ENCODE measurements around the gene TRPC4AP. TPM values are rescaled to one million over a fixed set of nuclear protein-coding genes. Genes with fewer than 3 reads are reported as not detected.
A peak's percentile ranks its signal among the peaks of the same experiment; 100 is the strongest.

Gene TRPC4AP
- total RNA-seq, 1 donor from 2014 or later = 30.7 TPM

DNA sequence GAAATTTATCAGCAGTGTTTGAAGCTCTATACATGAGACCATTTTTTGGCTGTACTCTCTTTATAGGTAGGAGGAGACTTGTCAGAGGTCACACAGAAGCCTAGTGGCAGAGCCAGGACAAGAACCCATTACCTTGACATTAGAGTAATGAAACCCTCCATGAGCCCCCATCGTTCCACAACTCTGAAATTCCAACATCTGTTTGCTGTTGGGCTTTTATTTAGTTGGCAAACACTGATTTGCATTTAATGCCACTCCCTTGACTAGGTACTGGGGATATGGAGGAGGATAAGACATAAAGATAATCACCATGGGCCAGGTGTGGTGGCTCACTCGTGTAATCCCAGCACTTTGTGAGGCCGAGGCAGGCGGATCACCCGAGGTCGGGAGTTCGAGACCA lies 138.6 kb downstream of the TRPC4AP start:
- H3K36me3 ChIP-seq = no peaks in the 10 kb centered on the region

GRCh38 chr20:34952671-34953070 lies 139.9 kb downstream of the TRPC4AP start:
- H3K27me3 ChIP-seq (ENCODE audit: low read depth) = no peaks in the 10 kb centered on the region
- H3K4me1 ChIP-seq = peaks cover 43% of the 10 kb centered on the region
- H3K36me3 ChIP-seq = no peaks in the 10 kb centered on the region
- no peak for TF ChIP-seq CTCF (IDR thresholded peaks at IDR 0.05; ENCODE audit: borderline replicate concordance)
- intact Hi-C loops (cut with micrococcal nuclease) = no loop called here
- peak overlapping the region; percentile 97 for H3K27ac ChIP-seq (replicated peaks)
- no peak for DNase-seq
- H3K4me3 ChIP-seq = no peak overlapping the region
- H3K9me3 ChIP-seq (replicated peaks) = no peaks in the 10 kb centered on the region

More for the DNA sequence above, 138.6 kb downstream of the TRPC4AP start:
- H3K27ac ChIP-seq (replicated peaks) = peak overlapping the region; percentile 97
- TF ChIP-seq CTCF (IDR thresholded peaks at IDR 0.05; ENCODE audit: borderline replicate concordance) = no peak
- H3K27me3 ChIP-seq (ENCODE audit: low read depth) = no peaks in the 10 kb centered on the region
- no peak for DNase-seq
- intact Hi-C loops (cut with micrococcal nuclease) = no loop called here
- peaks cover 43% of the 10 kb centered on the region for H3K4me1 ChIP-seq
- no peaks in the 10 kb centered on the region for H3K9me3 ChIP-seq (replicated peaks)
- peak overlapping the region; percentile 78 for H3K4me3 ChIP-seq

Small RNA genes within 50 kb of the gene (microRNA-seq; reads per million reads assigned to microRNA genes)
- gene MIR499A = not detected
- not detected for gene MIR499B

Other genes starting within 250 kb of the TRPC4AP start
- 21.6 TPM for gene GGT7, start 220.0 kb downstream of the TRPC4AP start, total RNA-seq
- 101 TPM for gene ACSS2, start 216.2 kb downstream of the TRPC4AP start, total RNA-seq
- 17.2 TPM for gene GSS, start 137.0 kb downstream of the TRPC4AP start, total RNA-seq
- 253 TPM for gene MYH7B, start 136.9 kb downstream of the TRPC4AP start, total RNA-seq
- gene EDEM2, start 54.5 kb upstream of the TRPC4AP start, total RNA-seq = 10.4 TPM
- 9.8 TPM for gene PROCR, start 79.3 kb upstream of the TRPC4AP start, total RNA-seq
- 0.25 TPM for gene MMP24, start 133.9 kb upstream of the TRPC4AP start, total RNA-seq
- gene MMP24OS, start 185.3 kb upstream of the TRPC4AP start, total RNA-seq = 45.4 TPM
- gene EIF6, start 192.0 kb upstream of the TRPC4AP start, total RNA-seq = 37.4 TPM
- gene FAM83C, start 199.6 kb upstream of the TRPC4AP start, total RNA-seq = not detected